ENCODE measurements around the gene GYG2.

The GYG2 gene

GRCh38 chrX:2908125-2908685 lies 79.5 kb downstream of the GYG2 start:
- Histone ChIP-seq H3K9me3 (ENCODE audit: insufficient read depth, low read length) (no peaks in the 10 kb centered on the region), H3K4me1 (ENCODE audit: low read length) (no peaks in the 10 kb centered on the region), H3K9ac (ENCODE audit: low read length) (no peak overlapping the region), H2AFZ (ENCODE audit: low read depth, low read length) (no peak overlapping the region), H3K79me2 (ENCODE audit: low read length) (no peaks in the 10 kb centered on the region), H4K20me1 (ENCODE audit: insufficient read depth, low read length) (no peaks in the 10 kb centered on the region), H3K4me2 (ENCODE audit: low read length) (no peak overlapping the region), H3K27ac (ENCODE audit: low read length) (no peak overlapping the region), H3K27me3 (ENCODE audit: low read depth, low read length) (no peaks in the 10 kb centered on the region), H3K36me3 (replicated peaks; ENCODE audit: low read depth, low read length) (no peaks in the 10 kb centered on the region), H3K4me3 (ENCODE audit: low read length) (no peak overlapping the region)
- TF ChIP-seq EZH2phosphoT487 (IDR thresholded peaks at IDR 0.05; ENCODE audit: low read depth) (no peak), CTCF (IDR thresholded peaks at IDR 0.05; ENCODE audit: low read depth, low read length) (no peak)

GRCh38 chrX:2910109-2910508 lies 81.4 kb downstream of the GYG2 start:
- H3K4me2 ChIP-seq (ENCODE audit: low read length): no peak overlapping the region
- no peaks in the 10 kb centered on the region for H3K9me3 ChIP-seq (ENCODE audit: insufficient read depth, low read length)
- no peaks in the 10 kb centered on the region for H3K4me1 ChIP-seq (ENCODE audit: low read length)
- H3K9ac ChIP-seq (ENCODE audit: low read length): no peak overlapping the region
- no peak overlapping the region for H3K27ac ChIP-seq (ENCODE audit: low read length)
- TF ChIP-seq CTCF (IDR thresholded peaks at IDR 0.05; ENCODE audit: low read depth, low read length) (no peak), EZH2phosphoT487 (IDR thresholded peaks at IDR 0.05; ENCODE audit: low read depth) (no peak)
- H2AFZ ChIP-seq (ENCODE audit: low read depth, low read length): no peak overlapping the region
- no peaks in the 10 kb centered on the region for H3K79me2 ChIP-seq (ENCODE audit: low read length)
- no peaks in the 10 kb centered on the region for H3K36me3 ChIP-seq (replicated peaks; ENCODE audit: low read depth, low read length)
- H3K4me3 ChIP-seq (ENCODE audit: low read length): no peak overlapping the region
- no peaks in the 10 kb centered on the region for H3K27me3 ChIP-seq (ENCODE audit: low read depth, low read length)
- no peaks in the 10 kb centered on the region for H4K20me1 ChIP-seq (ENCODE audit: insufficient read depth, low read length)

GRCh38 chrX:2913118-2913517 lies 84.4 kb downstream of the GYG2 start:
- H3K4me3 ChIP-seq (ENCODE audit: low read length): no peak overlapping the region
- no peaks in the 10 kb centered on the region for H3K79me2 ChIP-seq (ENCODE audit: low read length)
- no peak overlapping the region for H2AFZ ChIP-seq (ENCODE audit: low read depth, low read length)
- no peaks in the 10 kb centered on the region for H3K4me1 ChIP-seq (ENCODE audit: low read length)
- no peaks in the 10 kb centered on the region for H3K27me3 ChIP-seq (ENCODE audit: low read depth, low read length)
- no peak overlapping the region for H3K9ac ChIP-seq (ENCODE audit: low read length)
- no peaks in the 10 kb centered on the region for H3K9me3 ChIP-seq (ENCODE audit: insufficient read depth, low read length)
- H3K36me3 ChIP-seq (replicated peaks; ENCODE audit: low read depth, low read length): no peaks in the 10 kb centered on the region
- TF ChIP-seq CTCF (IDR thresholded peaks at IDR 0.05; ENCODE audit: low read depth, low read length) (peak; percentile 28), EZH2phosphoT487 (IDR thresholded peaks at IDR 0.05; ENCODE audit: low read depth) (no peak)
- H3K27ac ChIP-seq (ENCODE audit: low read length): no peak overlapping the region
- no peak overlapping the region for H3K4me2 ChIP-seq (ENCODE audit: low read length)
- no peaks in the 10 kb centered on the region for H4K20me1 ChIP-seq (ENCODE audit: insufficient read depth, low read length)

GRCh38 chrX:2917767-2918166 lies 89.0 kb downstream of the GYG2 start:
- no peak overlapping the region for H2AFZ ChIP-seq (ENCODE audit: low read depth, low read length)
- no peaks in the 10 kb centered on the region for H3K9me3 ChIP-seq (ENCODE audit: insufficient read depth, low read length)
- H3K27me3 ChIP-seq (ENCODE audit: low read depth, low read length): no peaks in the 10 kb centered on the region
- no peaks in the 10 kb centered on the region for H3K36me3 ChIP-seq (replicated peaks; ENCODE audit: low read depth, low read length)
- no peaks in the 10 kb centered on the region for H3K79me2 ChIP-seq (ENCODE audit: low read length)
- no peak overlapping the region for H3K4me2 ChIP-seq (ENCODE audit: low read length)
- no peak for TF ChIP-seq CTCF (IDR thresholded peaks at IDR 0.05; ENCODE audit: low read depth, low read length)
- no peak for TF ChIP-seq EZH2phosphoT487 (IDR thresholded peaks at IDR 0.05; ENCODE audit: low read depth)
- no peak overlapping the region for H3K9ac ChIP-seq (ENCODE audit: low read length)
- no peak overlapping the region for H3K4me3 ChIP-seq (ENCODE audit: low read length)
- H3K4me1 ChIP-seq (ENCODE audit: low read length): no peaks in the 10 kb centered on the region
- H3K27ac ChIP-seq (ENCODE audit: low read length): no peak overlapping the region
- H4K20me1 ChIP-seq (ENCODE audit: insufficient read depth, low read length): no peaks in the 10 kb centered on the region
